Activated naive CD4-positive, alpha-beta T cell treated with anti-CD3 and anti-CD28 coated beads, Interleukin-2, amount 50 U/mL, for 24 hours (primary cell): ENCODE data around the gene FYTTD1.

Experiments used
- H3K27ac Mint-ChIP-seq: one replicate; pipeline ENCODE4 v1.8.0; 2021; ENCODE audit warnings: mild to moderate bottlenecking, mixed read lengths
- H3K27me3 Mint-ChIP-seq: one replicate; pipeline ENCODE4 v1.8.0; 2021; ENCODE audit warnings: mixed read lengths
- H3K36me3 Mint-ChIP-seq: one replicate; pipeline ENCODE4 v1.8.0; 2021; ENCODE audit warnings: mixed read lengths
- H3K4me1 Mint-ChIP-seq: one replicate; pipeline ENCODE4 v1.8.0; 2021; ENCODE audit warnings: mixed read lengths
- H3K4me3 Mint-ChIP-seq: one replicate; pipeline ENCODE4 v1.8.0; 2021; ENCODE audit warnings: mild to moderate bottlenecking, mixed read lengths
- H3K9me3 Mint-ChIP-seq: one replicate; pipeline ENCODE4 v1.8.0; 2021; ENCODE audit warnings: mixed read lengths

FYTTD1 gene

DNA sequence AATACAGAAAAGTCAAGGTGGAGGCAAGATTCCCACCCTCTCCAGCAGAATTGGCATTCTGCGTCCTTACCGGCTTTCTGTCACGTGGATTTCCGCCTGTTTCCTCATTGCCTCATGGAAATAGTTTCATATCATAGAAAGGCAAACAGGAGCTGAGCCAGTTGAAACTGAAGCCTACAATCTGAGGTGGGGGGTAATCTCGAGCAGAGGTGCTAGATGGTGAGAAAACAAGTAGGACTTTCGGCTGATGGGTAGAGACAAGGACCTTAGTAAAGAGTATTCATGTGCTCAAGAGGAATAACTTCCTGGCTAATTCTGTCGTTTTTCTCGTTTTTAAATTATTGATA lies 81.3 kb downstream of the FYTTD1 start:
- Mint-ChIP-seq H3K4me1 (no peaks in the 10 kb centered on the region), H3K9me3 (no peaks in the 10 kb centered on the region), H3K36me3 (peaks cover 19% of the 10 kb centered on the region)

DNA sequence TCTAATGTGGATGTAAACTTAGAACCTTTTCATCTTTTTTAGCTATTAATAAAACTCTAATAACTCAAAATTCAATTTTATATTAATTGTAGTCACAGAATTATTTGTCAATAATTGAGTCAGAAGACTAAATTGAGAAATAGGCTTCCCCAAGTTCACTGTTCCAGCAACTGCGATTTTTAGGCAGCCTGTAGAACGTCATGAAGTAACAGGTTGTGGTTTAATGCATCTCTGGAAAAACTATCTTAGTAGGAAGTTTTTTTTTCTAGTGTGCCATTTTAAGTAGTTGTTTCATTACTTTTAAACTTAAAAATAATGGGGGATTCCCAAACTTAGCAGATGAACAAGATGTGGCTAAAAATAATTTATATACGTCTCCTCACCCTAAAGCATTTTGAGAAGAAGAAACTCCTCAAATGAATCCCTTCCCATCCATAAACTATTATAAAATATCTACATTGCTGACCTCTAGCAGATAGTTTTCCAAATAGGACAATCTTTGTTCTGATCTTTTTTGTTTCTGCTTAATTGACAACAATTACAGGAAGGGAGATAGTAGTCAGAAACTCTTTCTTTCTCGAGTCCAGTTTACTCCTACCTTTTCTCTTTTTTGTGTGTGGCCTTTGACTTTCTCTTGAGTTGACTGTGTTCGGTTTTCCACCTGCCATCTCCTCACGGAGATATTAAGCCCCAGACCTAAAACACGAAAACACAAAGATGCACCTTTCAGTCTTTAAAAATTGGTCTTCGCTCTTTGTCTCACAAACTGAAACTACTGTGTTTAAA lies 84.4 kb downstream of the FYTTD1 start:
- Mint-ChIP-seq H3K9me3 (no peaks in the 10 kb centered on the region), H3K4me1 (no peaks in the 10 kb centered on the region), H3K4me3 (no peak overlapping the region), H3K27ac (no peak overlapping the region), H3K36me3 (peaks cover 18% of the 10 kb centered on the region), H3K27me3 (no peaks in the 10 kb centered on the region)

More for the DNA sequence above, 81.3 kb downstream of the FYTTD1 start:
- Mint-ChIP-seq H3K27me3 (no peaks in the 10 kb centered on the region), H3K27ac (no peak overlapping the region), H3K4me3 (no peak overlapping the region)

DNA sequence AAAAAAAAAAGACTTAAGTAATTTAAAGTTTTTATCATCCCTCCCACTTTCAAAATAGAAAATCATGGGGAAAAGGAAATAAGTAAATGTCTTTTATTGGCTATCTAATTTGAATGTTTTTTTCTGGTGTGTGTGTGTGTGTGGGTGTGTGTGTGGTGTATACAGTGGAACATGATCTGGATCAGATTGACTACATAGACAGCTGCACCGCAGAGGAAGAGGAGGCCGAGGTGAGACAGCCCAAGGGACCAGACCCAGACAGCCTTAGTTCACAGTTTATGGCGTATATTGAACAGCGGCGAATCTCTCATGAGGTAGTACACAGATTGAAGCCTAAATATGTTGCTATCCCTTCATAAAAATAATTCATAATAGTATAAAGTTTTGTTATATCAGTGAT lies 85.8 kb downstream of the FYTTD1 start:
- no peaks in the 10 kb centered on the region for H3K4me1 Mint-ChIP-seq
- no peak overlapping the region for H3K4me3 Mint-ChIP-seq
- H3K9me3 Mint-ChIP-seq = no peaks in the 10 kb centered on the region
- H3K27me3 Mint-ChIP-seq = no peaks in the 10 kb centered on the region
- H3K36me3 Mint-ChIP-seq = peaks cover 14% of the 10 kb centered on the region
- no peak overlapping the region for H3K27ac Mint-ChIP-seq

DNA sequence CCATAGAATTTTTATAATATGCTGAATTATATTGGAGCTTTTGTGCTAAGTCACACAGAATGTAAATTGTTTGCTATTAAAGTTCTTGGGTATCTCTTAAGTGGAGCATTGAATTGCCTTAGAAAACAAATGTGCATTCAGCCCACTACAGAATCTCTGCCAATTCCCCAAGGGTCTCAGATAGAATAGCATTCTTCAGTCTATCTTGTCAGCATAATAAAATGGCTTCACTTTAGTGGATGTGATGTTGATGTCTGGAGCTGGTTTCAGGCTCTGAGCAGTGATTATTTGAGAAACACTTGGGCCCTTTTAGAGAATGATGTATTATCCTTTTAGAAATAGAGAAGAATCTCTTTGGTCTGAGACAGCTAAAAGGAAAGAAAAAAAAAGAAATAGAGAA lies 86.6 kb downstream of the FYTTD1 start:
- no peaks in the 10 kb centered on the region for H3K27me3 Mint-ChIP-seq

More for the DNA sequence above, 86.6 kb downstream of the FYTTD1 start:
- peaks cover 11% of the 10 kb centered on the region for H3K36me3 Mint-ChIP-seq
- no peak overlapping the region for H3K4me3 Mint-ChIP-seq
- no peak overlapping the region for H3K27ac Mint-ChIP-seq
- H3K4me1 Mint-ChIP-seq = no peaks in the 10 kb centered on the region
- no peaks in the 10 kb centered on the region for H3K9me3 Mint-ChIP-seq
